ENCODE data around the gene ERCC3.

Gene ERCC3

DNA sequence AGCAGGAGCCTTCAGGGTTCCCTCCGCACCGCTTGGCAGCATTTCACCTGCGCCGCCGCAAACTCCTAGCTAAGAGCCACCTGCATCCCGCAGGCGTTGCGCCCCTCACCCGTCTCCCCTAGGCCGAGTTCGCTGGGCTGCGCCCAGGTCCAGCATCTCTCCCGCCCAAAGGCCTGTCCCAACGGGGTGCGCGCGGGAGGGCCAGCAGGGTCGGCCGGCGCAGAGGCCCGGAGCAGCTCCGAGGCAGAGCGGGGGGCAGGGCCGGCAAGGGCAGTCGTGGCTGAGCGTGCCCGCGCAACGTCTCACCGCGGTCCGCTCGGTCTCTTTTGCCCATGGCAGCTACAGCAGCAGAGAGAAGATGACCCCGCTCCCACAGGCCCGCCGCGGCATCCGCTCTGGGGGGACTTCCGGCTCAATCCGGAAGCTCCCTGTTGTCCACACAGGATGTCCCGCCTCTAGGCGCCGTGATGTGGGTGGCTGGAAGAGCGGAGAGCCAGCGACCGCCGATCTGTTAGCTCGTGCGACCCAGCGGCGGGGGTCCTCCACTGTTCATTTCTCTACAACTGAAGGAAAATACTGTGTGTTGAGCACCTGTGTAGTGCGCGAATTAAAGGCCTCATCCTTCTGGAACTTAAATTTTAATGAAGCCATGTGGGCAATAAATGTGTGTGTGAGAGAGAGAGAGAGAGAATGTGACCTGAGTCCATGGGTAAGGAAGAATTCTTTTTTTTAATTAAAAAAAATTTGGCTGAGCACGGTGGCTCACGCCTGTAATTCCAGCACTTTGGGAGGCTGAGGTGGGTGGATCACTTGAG is at the start of gene ERCC3:
ERCC3 (minus strand) TSS at position 397 of the 815 bp plus-strand sequence; CDS start at position 334, 63 bp downstream.
- DNase-seq (ENCODE audit: low spot score) = peak; percentile 80

DNA sequence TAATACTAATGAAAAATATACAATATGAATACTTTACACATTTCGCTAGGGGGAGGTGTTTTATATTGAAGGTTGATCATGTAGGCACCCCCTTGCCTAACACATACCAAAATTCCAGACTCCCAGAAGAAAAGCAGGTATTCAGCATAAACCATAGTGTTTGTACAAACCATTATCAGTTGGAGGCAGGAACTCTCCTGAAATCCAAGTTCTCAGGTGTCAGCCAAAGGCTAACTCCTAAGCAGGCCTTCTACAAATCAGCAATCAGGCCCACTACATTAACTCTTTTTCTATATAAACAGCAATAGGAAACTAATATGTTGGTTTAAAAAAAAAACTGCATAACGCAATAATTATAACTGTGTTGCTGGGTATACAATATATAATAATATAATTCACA is 49.3 kb upstream of the ERCC3 start:
- no peak for DNase-seq (ENCODE audit: low spot score)

DNA sequence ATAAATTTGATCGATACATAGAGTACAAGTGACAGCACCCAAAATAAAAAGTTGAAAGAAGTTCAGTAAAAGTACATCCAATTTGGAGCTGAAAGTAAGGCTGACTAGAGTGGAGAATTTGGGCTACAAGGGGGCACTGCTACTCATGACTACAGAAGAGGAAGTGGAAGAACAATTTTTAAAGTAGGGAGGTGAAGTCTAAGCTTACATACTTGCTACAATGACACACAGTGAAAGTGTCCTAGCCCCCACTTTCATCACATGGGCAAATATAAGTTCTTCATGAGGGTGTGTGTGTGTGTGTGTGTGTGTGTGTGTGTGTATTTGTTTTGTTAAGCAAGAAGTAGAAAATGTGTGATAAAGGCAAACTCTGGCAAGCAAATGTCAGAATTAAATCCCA is 48.2 kb upstream of the ERCC3 start:
- DNase-seq (ENCODE audit: low spot score) = no peak

DNA sequence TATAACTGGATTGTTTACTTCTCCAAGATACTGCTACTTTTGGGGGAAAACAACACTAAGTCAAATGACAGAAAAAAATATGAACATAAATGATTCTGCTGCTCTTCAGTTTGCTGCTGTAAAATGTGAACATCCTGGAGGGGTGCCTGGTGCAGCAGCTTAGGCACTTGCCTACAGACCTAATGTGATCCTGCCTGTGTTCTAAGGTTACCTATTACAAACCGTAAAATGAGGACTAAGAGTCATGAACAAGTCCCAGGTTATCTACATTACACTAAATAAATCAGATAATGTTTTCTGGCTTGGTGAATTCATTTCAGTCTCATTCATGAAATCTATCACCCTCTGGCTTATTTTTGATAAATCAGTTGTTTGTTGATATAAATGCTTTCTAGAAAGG is 38.4 kb upstream of the ERCC3 start:
- DNase-seq (ENCODE audit: low spot score) = no peak

GRCh38 chr2:127330753-127331152 is 36.8 kb upstream of the ERCC3 start:
- DNase-seq (ENCODE audit: low spot score) = no peak

DNA sequence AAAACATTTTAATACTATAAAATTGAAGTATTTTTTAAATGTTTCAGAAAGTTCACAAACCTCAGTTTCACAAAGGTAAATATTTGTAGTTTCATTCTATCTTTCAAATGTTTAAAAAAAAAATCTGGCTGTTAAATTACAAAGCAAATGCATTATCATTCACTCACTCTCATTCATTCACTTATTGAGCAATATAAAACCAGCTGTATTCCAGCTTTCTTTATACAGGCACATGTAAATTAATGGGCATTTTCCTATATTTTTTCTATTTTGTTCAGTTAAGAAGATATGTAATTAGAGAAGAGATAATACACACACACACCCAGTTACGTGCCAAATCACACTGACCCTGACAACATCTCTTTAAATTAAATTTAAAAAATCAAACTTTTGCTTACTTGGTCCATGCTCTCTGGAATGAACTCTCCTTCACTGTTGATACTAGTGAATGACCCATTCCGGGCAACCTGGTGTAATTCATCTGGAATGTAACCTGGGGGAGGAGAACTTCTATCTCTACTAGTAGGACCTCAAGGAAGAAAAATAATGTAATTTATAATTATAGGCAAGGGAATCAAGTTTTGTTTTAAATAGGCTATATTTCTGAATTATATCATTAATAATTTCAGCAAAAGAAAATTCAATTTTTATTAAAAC is 32.5 kb upstream of the ERCC3 start:
- no peak for DNase-seq (ENCODE audit: low spot score)

DNA sequence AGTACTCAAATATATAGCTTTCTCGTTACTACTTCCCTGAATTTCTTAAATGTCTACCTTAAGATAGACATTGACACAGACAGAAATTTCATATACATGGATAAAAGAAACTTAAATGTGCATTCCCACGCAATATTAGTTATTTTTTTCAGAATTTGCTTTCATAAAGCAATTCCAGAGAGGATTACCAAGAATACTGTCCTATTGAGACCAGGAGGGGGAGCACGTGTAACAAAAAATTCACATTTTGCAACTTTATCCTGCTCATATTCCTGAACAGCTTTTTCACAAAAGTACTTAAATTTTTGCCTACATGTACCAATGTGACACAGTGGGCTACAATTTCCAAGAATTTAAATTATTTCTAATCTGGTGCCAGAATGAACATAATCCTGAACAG is 30.7 kb upstream of the ERCC3 start:
- DNase-seq (ENCODE audit: low spot score) = peak; percentile 12

DNA sequence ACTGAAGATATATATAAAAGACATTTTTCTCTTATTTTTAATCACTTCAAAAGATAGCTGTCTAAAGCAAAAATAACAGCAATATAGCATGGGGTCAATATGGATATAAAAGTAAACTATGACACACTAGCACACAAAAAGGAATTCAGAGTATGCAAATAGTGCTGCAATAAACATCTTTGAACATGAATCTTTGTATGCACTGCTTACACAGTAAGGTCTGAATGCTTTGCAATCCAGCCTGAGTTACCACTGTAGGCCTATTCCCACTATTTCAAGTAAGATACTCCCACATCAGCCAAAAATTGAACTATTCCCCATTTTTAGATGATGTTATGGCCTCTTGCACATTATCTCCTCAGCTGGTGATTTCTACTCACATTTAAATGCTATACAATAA is 27.4 kb upstream of the ERCC3 start:
- DNase-seq (ENCODE audit: low spot score) = no peak

- DNase-seq (ENCODE audit: low spot score) = no peak
These were observed 26.8 kb upstream of the ERCC3 start for GRCh38 chr2:127320586-127321275.

- no peak for DNase-seq (ENCODE audit: low spot score)
These were observed 26.1 kb upstream of the ERCC3 start for GRCh38 chr2:127320067-127320466.

DNA sequence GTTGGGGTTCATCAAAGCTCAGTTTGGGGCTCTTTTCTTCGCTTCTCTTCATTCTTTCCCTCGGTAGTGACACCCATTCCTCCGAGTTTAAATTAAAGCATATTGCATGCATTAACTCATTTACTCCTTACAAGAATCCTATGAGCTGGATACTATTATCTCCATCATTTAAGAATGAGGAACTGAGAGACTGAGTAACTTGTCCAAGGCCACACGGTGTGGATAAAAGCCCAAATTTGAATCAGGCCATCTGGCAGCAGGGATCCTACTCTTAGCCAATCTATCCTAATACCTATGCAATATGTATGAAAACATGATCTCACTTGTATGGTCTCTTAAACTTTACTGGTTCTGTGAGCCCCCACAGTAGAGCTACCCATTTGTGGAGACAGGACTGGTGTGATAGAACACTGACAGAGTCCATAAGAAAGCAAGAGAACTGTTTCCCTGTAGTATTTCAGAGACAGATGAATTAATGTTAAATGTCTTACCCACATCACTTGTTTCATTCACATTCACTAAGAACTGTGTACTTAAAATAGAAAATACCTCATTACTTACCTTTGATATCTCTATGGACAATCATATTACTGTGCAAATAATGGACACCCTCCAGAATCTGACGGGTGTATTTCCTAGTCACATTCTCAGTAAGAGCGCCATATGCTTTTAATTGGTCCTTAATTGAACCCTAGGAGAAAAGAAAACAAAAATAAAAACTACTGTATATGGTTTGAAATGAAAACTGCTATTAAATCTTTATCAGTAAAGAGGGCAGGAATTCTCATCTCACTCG is 20.4 kb upstream of the ERCC3 start:
- no peak for DNase-seq (ENCODE audit: low spot score)

DNA sequence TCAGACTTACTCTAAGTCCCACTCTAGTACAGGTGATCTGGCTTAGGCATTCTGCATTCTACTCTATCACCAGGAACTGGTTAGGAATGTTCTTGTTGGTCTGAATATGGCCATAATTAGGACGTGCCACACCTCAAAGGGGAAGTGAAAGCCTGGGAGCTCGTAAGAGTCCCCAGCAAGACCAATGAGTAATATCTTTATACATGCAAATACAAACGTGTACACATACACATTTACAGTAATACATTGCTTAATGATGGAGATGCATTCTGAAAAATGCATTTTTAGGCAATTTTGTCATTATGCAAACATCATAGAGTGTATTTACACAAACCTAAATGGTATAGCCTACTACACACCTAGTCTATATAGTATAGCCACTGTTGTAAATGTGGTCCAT is 19.5 kb upstream of the ERCC3 start:
- DNase-seq (ENCODE audit: low spot score) = peak; percentile 5

- no peak for DNase-seq (ENCODE audit: low spot score)
These were observed 17.0 kb upstream of the ERCC3 start for GRCh38 chr2:127310980-127311379.

- DNase-seq (ENCODE audit: low spot score) = no peak
These were observed 15.5 kb upstream of the ERCC3 start for GRCh38 chr2:127309468-127309867.

DNA sequence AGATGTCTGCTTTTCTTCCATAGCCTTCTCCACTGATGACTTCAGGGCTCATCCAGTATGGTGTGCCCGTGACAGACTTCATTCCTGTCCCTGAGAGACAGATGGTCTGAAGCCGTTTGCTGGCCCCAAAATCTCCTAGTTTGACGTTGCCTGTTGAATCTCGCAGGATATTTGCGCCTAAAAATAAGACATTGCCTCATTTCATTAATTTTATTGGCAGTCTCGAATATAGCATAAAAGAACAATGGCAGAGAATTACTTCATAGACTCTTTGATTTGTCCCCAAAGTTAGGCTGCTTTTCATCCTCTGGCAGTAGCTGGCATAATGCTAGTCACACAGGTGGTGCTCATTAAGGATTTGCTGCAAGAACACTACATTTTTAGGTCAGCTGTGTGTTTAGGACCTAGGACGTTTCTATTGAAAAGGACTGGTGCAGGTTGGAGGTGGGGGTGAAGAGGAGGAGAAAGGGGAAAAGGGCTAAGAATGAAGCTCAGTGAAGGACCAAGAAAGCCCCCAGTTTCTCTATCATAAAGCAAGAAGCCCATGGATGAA is 14.7 kb upstream of the ERCC3 start:
- DNase-seq (ENCODE audit: low spot score) = no peak

DNA sequence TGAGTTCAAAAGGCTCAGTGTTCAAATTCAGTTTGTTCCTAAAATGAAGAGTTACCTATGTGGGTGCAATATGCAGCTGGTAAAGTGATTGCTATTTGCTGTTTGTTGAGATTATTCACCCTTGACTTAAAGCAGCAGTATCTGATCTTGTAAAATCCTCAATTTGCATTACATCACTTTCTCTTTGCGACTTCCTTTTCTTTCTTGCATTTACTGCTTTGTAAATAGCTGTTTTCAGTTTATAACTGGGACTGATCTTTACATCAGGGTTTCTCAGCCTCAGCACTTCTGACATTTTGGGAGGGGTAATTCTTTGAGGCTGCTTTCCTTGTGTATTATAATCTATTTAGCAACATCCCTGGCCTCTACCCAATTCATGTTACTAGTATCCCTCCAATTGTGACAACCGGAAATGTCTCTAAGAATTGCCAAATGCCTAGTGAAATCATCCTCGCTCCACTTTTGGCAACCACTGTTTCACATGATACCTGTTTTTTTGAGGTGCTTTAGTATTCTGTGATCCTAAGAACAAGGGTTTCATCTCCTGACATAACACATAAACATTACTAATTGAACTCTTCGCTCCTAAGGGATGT is 12.1 kb upstream of the ERCC3 start:
- DNase-seq (ENCODE audit: low spot score) = no peak

- DNase-seq (ENCODE audit: low spot score) = no peak
These were observed 8.2 kb upstream of the ERCC3 start for GRCh38 chr2:127302168-127302567.

DNA sequence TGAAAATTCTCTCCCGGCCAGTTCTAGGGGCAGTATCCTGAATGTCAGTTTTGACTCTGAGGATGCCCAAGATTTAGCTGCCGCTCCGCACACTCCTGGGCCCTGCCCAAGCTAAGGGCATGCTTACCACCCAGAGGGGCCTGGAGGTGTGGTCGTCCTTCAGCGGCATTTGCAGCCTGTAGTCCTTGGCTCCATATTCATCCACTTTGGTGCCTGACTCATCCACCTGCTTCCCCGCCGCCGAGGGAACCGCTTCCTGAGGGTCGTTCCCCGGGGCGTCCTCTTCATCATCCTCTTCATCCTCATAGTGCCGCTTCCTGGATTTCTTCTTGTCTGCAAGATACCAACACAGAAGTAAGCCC is 577 bp downstream of the ERCC3 start:
- DNase-seq (ENCODE audit: low spot score) = no peak

GRCh38 chr2:127288274-127288673 is 5.7 kb downstream of the ERCC3 start:
- DNase-seq (ENCODE audit: low spot score) = no peak

- DNase-seq (ENCODE audit: low spot score) = no peak
These were observed 10.7 kb downstream of the ERCC3 start for GRCh38 chr2:127283275-127283674.

DNA sequence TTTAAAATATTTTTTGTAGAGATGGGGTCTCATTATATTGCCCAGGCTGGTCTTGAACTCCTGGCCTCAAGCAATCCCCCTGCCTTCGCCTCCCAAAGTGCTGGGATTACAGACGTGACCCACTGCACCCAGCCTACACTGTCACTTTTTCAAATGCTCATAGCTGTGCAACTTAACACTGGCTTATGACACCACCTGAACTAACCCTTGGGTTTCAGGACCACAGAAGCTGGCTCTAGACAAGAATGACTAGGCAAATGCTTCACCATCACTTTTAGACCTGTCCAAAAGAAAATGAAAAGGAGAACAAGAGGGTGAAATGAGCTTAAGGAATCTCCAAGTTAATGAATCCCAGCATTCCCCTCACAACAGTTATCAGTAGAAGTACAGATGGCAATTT is 13.3 kb downstream of the ERCC3 start:
- no peak for DNase-seq (ENCODE audit: low spot score)

DNA sequence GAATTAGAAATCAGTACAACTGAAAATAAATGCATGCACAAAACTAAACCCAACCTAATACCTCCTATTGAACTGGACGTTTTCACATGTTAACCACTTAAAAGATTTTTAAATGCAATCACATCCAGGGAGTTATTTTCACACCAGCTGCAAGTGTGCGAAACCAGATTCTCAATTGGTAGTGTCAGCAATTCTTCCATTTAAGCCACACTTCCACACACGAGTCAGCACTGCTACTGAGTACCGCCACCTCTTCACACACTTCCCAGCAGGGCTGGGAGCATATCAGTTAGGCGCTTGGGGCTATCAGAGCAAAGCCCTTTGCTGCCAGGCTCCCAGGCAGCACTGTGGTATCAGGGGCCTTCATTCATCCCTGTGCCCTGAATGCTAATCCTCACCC is 14.2 kb downstream of the ERCC3 start:
- DNase-seq (ENCODE audit: low spot score) = no peak
